Measurements from ENCODE around the gene ECI1.
A peak's percentile ranks its signal among the peaks of the same experiment; 100 is the strongest.

ECI1 gene

DNA sequence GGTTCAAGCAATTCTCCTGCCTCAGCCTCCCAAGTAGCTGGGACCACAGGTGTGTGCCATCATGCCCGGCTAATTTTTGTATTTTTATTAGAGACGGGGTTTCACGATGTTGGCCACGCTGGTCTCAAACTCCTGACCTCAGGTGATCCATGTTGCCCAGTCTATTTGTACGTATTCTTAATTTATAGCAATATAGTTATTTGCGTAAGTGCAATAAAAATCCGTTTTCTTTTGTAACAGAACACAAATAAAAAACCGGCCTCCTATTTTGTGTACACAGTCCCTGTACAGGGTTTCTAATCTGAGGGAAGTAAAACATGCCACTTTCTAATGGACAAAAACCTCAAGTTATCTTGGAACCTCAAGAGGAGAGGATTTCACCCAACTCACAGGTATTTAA lies 8.9 kb upstream of the ECI1 start:
- TF ChIP-seq CTCF (conservative IDR thresholded peaks at IDR 0.05): no peak

DNA sequence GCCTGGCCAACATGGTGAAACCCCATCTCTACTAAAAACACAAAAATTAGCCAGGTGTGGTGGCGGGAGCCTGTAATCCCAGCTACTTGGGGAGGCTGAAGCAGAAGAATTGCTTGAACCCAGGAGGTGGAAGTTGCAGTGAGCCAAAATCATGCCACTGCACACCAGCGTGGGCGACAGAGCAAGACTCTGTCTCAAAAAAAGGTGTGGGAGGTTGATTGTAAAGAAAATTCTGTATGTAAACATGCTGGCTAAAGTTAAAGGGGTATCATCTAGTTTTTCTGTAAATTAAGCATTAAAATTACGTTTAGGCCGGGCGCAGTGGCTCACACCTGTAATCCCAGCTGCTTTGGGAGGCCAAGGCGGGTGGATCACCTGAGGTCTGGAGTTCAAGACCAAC lies 7.1 kb upstream of the ECI1 start:
- H3K27ac ChIP-seq: peak overlapping the region; percentile 60; the same call in 1 of the 2 replicates

More for the DNA sequence above, 8.9 kb upstream of the ECI1 start:
- H3K27ac ChIP-seq: peak overlapping the region; percentile 60

GRCh38 chr16:2257726-2258125 lies 6.3 kb upstream of the ECI1 start:
- no peak for TF ChIP-seq CTCF (conservative IDR thresholded peaks at IDR 0.05)

GRCh38 chr16:2256531-2257140 lies 5.2 kb upstream of the ECI1 start:
- no peak overlapping the region for H3K27ac ChIP-seq
- no peak for TF ChIP-seq CTCF (conservative IDR thresholded peaks at IDR 0.05)

More at GRCh38 chr16:2257726-2258125, 6.3 kb upstream of the ECI1 start:
- H3K27ac ChIP-seq: no peak overlapping the region

DNA sequence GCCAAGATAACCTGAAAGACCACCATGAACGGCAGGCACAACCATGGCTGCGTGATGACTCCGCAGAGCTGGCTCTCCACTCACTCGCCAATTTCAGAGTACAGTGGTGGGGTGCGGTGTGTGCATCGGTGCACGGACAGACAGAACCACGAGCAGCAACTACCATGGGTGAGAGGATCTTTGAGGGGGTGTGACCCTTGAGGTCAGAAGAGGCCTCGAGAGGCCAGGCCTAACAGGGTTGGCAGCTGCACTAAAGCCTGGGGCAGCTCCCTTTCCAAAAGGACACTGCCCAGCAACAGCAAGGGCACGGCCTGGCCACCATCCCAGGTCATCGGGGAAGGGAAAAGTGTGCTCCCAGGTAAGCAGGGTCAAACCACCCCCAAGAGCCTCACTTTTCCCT lies 1.9 kb upstream of the ECI1 start:
- no peak overlapping the region for H3K27ac ChIP-seq
- no peak for TF ChIP-seq CTCF (conservative IDR thresholded peaks at IDR 0.05)

- TF ChIP-seq CTCF (conservative IDR thresholded peaks at IDR 0.05): no peak
- H3K27ac ChIP-seq: peak overlapping the region; percentile 87
Observed at GRCh38 chr16:2252806-2253148, 1.4 kb upstream of the ECI1 start.

DNA sequence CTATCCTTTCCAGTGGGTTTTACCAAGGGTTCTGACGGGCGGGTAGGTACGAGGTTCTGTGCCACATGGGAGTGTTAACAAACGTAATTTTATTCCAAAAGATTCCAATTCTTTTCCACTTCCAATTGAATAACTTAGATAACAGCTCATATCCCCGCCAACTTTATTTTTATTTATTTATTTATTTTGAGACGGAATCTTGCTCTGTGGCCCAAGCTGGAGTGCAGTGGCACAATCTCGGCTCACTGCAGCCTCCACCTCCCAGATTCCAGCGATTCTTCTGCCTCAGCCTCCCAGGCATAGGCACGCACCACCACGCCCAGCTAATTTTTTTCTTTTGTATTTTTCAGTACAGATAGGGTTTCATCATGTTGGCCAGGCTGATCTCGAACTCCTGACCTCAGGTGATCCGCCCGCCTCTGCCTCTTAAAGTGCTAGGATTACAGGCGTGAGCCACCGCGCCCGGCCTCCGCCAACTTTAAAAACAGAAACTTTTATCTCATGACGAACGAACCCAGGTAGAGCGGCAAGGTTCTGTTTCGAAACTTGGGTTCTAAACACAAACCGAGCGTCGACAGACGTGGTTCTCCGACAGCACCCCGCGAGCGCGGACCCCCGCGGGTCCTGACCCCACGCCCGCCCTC lies 613 bp downstream of the ECI1 start:
- H3K27ac ChIP-seq: peak overlapping the region; percentile 87
- TF ChIP-seq CTCF (conservative IDR thresholded peaks at IDR 0.05): no peak

GRCh38 chr16:2246301-2246885 lies 5.0 kb downstream of the ECI1 start:
- no peak for TF ChIP-seq CTCF (conservative IDR thresholded peaks at IDR 0.05)
- H3K27ac ChIP-seq: no peak overlapping the region
